Fibroblast of lung (primary cell): ENCODE data around the gene PLXNA2. TPM values are rescaled to one million over a fixed set of nuclear protein-coding genes. Genes with fewer than 3 reads are reported as not detected.

Experiments
- DNase-seq, 2 donors: peaks; one replicate each; pipeline versions ENCODE4 v3.0.0 to v3.0.0-alpha.2; 2010; ENCODE audit warnings: low read depth in 2 of 2
- H2AFZ ChIP-seq: 2 replicates; pipeline ENCODE4 v1.5.1; 2012; ENCODE audit warnings: low read length, control low read depth, inconsistent platforms
- H3K27ac ChIP-seq: 2 replicates; pipeline ENCODE4 v1.5.1; 2011; ENCODE audit warnings: low read length, control low read depth; ENCODE audit not compliant: insufficient read depth
- H3K27me3 ChIP-seq: 2 replicates; pipeline ENCODE4 v1.5.1; 2011; ENCODE audit warnings: mild to moderate bottlenecking, low read length; ENCODE audit not compliant: control insufficient read depth, insufficient read depth
- H3K36me3 ChIP-seq: 2 replicates; pipeline ENCODE4 v1.5.1; 2011; ENCODE audit warnings: low read length; ENCODE audit not compliant: control insufficient read depth, insufficient read depth
- H3K4me1 ChIP-seq: 2 replicates; pipeline ENCODE4 v1.5.1; 2011; ENCODE audit warnings: low read length; ENCODE audit not compliant: control insufficient read depth, insufficient read depth; ENCODE audit errors: extremely low read depth
- H3K4me2 ChIP-seq: 2 replicates; pipeline ENCODE4 v1.5.1; 2011; ENCODE audit warnings: low read length, control low read depth; ENCODE audit not compliant: insufficient read depth; ENCODE audit errors: extremely low read depth
- H3K4me3 ChIP-seq, 4 experiments: fragments of 200-600 bp in 1 of 4; sonication (generic) in 1 of 4; replicated peaks in 1 of 4; 2 replicates each; pipeline ENCODE4 v1.5.1; 2011 to 2016; ENCODE audit warnings: low read length in 4 of 4, low read depth in 3 of 4, mild to moderate bottlenecking in 3 of 4, control low read depth in 2 of 4, inconsistent platforms in 1 of 4, mixed read lengths in 1 of 4; ENCODE audit not compliant: insufficient read depth in 1 of 4; ENCODE audit errors: control extremely low read depth in 1 of 4
- H3K79me2 ChIP-seq: 2 replicates; pipeline ENCODE4 v1.5.1; 2012; ENCODE audit warnings: mild to moderate bottlenecking, low read length, inconsistent platforms; ENCODE audit not compliant: control insufficient read depth, insufficient read depth
- H3K9ac ChIP-seq: 2 replicates; pipeline ENCODE4 v1.5.1; 2011; ENCODE audit warnings: mild to moderate bottlenecking, low read length, control low read depth; ENCODE audit not compliant: insufficient read depth
- H3K9me3 ChIP-seq: 2 replicates; pipeline ENCODE4 v1.5.1; 2012; ENCODE audit warnings: low read depth, low read length; ENCODE audit not compliant: control insufficient read depth, insufficient read depth
- H4K20me1 ChIP-seq: 2 replicates; pipeline ENCODE4 v1.5.1; 2011; ENCODE audit warnings: low read length; ENCODE audit not compliant: control insufficient read depth, insufficient read depth; ENCODE audit errors: extremely low read depth
- CTCF ChIP-seq, 2 donors: IDR thresholded peaks in 1 of 2; conservative IDR thresholded peaks in 1 of 2; 1 replicate in 1 of 2; 2 replicates in 1 of 2; pipeline ENCODE4 v1.5.1; 2011 to 2012; ENCODE audit warnings: low read length in 2 of 2, control low read depth in 1 of 2, inconsistent platforms in 1 of 2, low read depth in 1 of 2, mild to moderate bottlenecking in 1 of 2
- EZH2 ChIP-seq: IDR thresholded peaks from 2 replicates; pipeline ENCODE4 v1.5.1; 2012; ENCODE audit warnings: low read length, control low read depth, mild to moderate bottlenecking; ENCODE audit errors: missing control alignments
- polyA plus RNA-seq, 2 donors: library from polyadenylated mRNA; depleted of rRNA in 1 of 2; stranded (reverse) in 1 of 2; unstranded in 1 of 2; fragments of >200 nt; gene quantifications; 2 replicates each; pipeline ENCODE4 v1.2.1, GENCODE V29; 2011 to 2012; ENCODE audit warnings: missing spikeins in 1 of 2
- total RNA-seq: library from RNA; depleted of rRNA; stranded (reverse); fragments of >200 nt; gene quantifications from 2 replicates; pipeline ENCODE4 v1.2.1, GENCODE V29; 2014

The PLXNA2 gene
- total and polyA plus RNA-seq, 2 donors (not counting 1 experiment from before 2014, with no cell fraction given) = 0.43 to 2.0 TPM

- Histone ChIP-seq H3K4me1 (peaks cover 4% of the 10 kb centered on the region), H3K79me2 (no peaks in the 10 kb centered on the region), H3K4me2 (no peak overlapping the region), H3K27ac (no peak overlapping the region), H3K27me3 (no peaks in the 10 kb centered on the region), H3K9ac (no peak overlapping the region), H2AFZ (no peak overlapping the region), H3K4me3 (no peak overlapping the region), H4K20me1 (no peaks in the 10 kb centered on the region), H3K9me3 (no peaks in the 10 kb centered on the region), H3K36me3 (no peaks in the 10 kb centered on the region)
- peak; percentile 51 to 63 for DNase-seq
- TF ChIP-seq EZH2 (no peak), CTCF (conservative IDR thresholded peaks at IDR 0.05 in 1 of 2, IDR thresholded peaks at IDR 0.05 in 1 of 2; ENCODE audit: low read depth in 1 of 2, low read length in 2 of 2) (peak; percentile 69 to 87)
Measured at GRCh38 chr1:208093754-208094719, 150.1 kb downstream of the PLXNA2 start.

GRCh38 chr1:208093046-208093445 lies 151.1 kb downstream of the PLXNA2 start:
- Histone ChIP-seq H3K79me2 (no peaks in the 10 kb centered on the region), H3K27ac (no peak overlapping the region), H3K4me1 (peaks cover 4% of the 10 kb centered on the region), H2AFZ (no peak overlapping the region), H3K4me3 (no peak overlapping the region), H3K9ac (no peak overlapping the region), H3K27me3 (no peaks in the 10 kb centered on the region), H3K9me3 (no peaks in the 10 kb centered on the region), H3K36me3 (no peaks in the 10 kb centered on the region), H3K4me2 (no peak overlapping the region), H4K20me1 (no peaks in the 10 kb centered on the region)
- DNase-seq = no peak
- TF ChIP-seq EZH2 (no peak), CTCF (conservative IDR thresholded peaks at IDR 0.05 in 1 of 2, IDR thresholded peaks at IDR 0.05 in 1 of 2; ENCODE audit: low read depth in 1 of 2, low read length in 2 of 2) (no peak)

DNA sequence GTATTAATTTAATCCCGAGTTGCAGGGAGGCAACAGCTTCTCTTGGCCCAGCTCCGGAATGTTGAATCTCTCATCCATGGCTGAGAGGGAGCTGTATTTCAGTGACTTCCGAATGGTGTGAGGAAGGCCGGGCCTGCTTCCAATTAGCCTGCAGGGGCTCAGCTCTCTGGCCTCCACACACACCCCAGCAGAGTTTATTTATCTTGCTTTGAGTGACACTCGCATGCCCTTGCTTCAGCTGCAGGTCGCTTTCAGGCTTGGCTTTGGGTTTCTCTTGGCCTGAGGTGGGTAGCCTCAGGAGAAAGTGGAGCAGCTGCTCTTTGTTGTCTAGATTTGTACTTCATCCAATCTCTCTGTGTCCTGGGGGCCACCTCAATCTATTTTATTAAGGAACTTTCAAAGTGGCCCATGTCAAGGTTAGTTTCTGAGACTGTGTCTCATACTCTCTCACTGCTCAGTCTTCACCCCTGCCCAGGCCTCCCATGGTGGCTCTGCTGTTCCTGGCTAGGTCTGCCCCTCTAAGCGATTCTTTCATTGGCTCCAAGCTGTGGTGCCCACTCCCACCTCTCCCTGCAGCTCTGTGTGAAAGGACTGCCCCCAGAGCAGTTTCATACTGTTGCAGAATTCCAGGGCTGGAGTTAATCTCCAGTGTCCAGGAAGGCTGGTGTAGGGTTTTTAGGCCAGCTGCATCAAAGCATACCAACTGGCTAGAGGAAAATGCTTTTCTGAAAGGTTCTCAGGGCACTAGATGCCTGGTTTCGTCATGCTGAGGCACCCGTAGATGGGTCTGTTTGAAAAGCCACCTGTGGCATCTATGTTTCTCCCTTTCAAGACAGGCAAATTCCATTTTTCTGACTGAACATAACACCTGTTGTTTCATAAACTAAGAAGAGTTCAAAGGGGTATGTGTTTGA lies 153.5 kb downstream of the PLXNA2 start:
- Histone ChIP-seq H4K20me1 (no peaks in the 10 kb centered on the region), H3K4me2 (peak overlapping the region; percentile 44), H2AFZ (no peak overlapping the region), H3K4me1 (peaks cover 6% of the 10 kb centered on the region), H3K79me2 (no peaks in the 10 kb centered on the region), H3K9ac (no peak overlapping the region), H3K36me3 (no peaks in the 10 kb centered on the region), H3K9me3 (no peaks in the 10 kb centered on the region), H3K27ac (no peak overlapping the region), H3K4me3 (no peak overlapping the region), H3K27me3 (no peaks in the 10 kb centered on the region)
- TF ChIP-seq EZH2 (no peak), CTCF (conservative IDR thresholded peaks at IDR 0.05 in 1 of 2, IDR thresholded peaks at IDR 0.05 in 1 of 2; ENCODE audit: low read depth in 1 of 2, low read length in 2 of 2) (no peak)
- DNase-seq = peak; percentile 25 to 64
